ENCODE data around the gene HAND2.

The HAND2 gene

GRCh38 chr4:173500841-173501591 lies 29.0 kb downstream of the HAND2 start:
- peak; percentile 32 for DNase-seq

- DNase-seq, result no peak
These were observed 30.1 kb downstream of the HAND2 start for GRCh38 chr4:173499658-173500535.

- no peak for DNase-seq
These were observed 31.3 kb downstream of the HAND2 start for GRCh38 chr4:173498771-173499170.

- DNase-seq, result no peak
These were observed 32.0 kb downstream of the HAND2 start for GRCh38 chr4:173498023-173498422.

GRCh38 chr4:173494013-173494970 lies 35.7 kb downstream of the HAND2 start:
- DNase-seq, result peak; percentile 80

GRCh38 chr4:173493041-173493440 lies 37.0 kb downstream of the HAND2 start:
- DNase-seq, result no peak

- no peak for DNase-seq
These were observed 37.7 kb downstream of the HAND2 start for GRCh38 chr4:173492315-173492714.

GRCh38 chr4:173490817-173491528 lies 39.1 kb downstream of the HAND2 start:
- peak; percentile 19 for DNase-seq

GRCh38 chr4:173490256-173490655 lies 39.8 kb downstream of the HAND2 start:
- DNase-seq, result no peak

- no peak for DNase-seq
These were observed 40.5 kb downstream of the HAND2 start for GRCh38 chr4:173489514-173489913.

- no peak for DNase-seq
These were observed 41.4 kb downstream of the HAND2 start for GRCh38 chr4:173488656-173489055.

- no peak for DNase-seq
These were observed 42.0 kb downstream of the HAND2 start for GRCh38 chr4:173488074-173488473.

GRCh38 chr4:173486714-173487392 lies 43.2 kb downstream of the HAND2 start:
- no peak for DNase-seq

- no peak for DNase-seq
These were observed 44.9 kb downstream of the HAND2 start for GRCh38 chr4:173485164-173485563.

GRCh38 chr4:173482330-173482931 lies 47.6 kb downstream of the HAND2 start:
- no peak for DNase-seq

GRCh38 chr4:173478913-173479283 lies 51.1 kb downstream of the HAND2 start:
- DNase-seq, result no peak

- DNase-seq, result no peak
These were observed 51.7 kb downstream of the HAND2 start for GRCh38 chr4:173478201-173478912.

GRCh38 chr4:173477016-173477415 lies 53.0 kb downstream of the HAND2 start:
- DNase-seq, result no peak

Data from hematopoietic multipotent progenitor cell treated with erythropoietin and hydrocortisone succinate and interleukin-3 and kit ligand, for 8 days (in vitro differentiated cells).